ENCODE measurements around the gene NFATC3.

Gene NFATC3

GRCh38 chr16:68188170-68188569 lies 103.0 kb downstream of the NFATC3 start:
- no peaks in the 10 kb centered on the region for H3K9me3 Mint-ChIP-seq
- H3K27me3 Mint-ChIP-seq (ENCODE audit: low read depth): no peaks in the 10 kb centered on the region
- TF ChIP-seq CTCF (IDR thresholded peaks at IDR 0.05; ENCODE audit: unreplicated experiment in 3 of 3): no peak
- peaks cover 4% of the 10 kb centered on the region for H3K4me1 Mint-ChIP-seq
- H3K4me3 Mint-ChIP-seq: no peak overlapping the region
- H3K27ac Mint-ChIP-seq: no peak overlapping the region
- H3K36me3 Mint-ChIP-seq (ENCODE audit: low read depth): peaks cover 72% of the 10 kb centered on the region

- H3K4me3 Mint-ChIP-seq: no peak overlapping the region
Measured at GRCh38 chr16:68190081-68190480, 104.9 kb downstream of the NFATC3 start.

GRCh38 chr16:68190736-68191510 lies 105.8 kb downstream of the NFATC3 start:
- H3K27ac Mint-ChIP-seq: no peak overlapping the region
- TF ChIP-seq CTCF (IDR thresholded peaks at IDR 0.05; ENCODE audit: unreplicated experiment in 3 of 3): no peak
- H3K9me3 Mint-ChIP-seq: no peaks in the 10 kb centered on the region
- peaks cover 64% of the 10 kb centered on the region for H3K36me3 Mint-ChIP-seq (ENCODE audit: low read depth)
- no peak overlapping the region for H3K4me3 Mint-ChIP-seq
- no peaks in the 10 kb centered on the region for H3K4me1 Mint-ChIP-seq
- no peaks in the 10 kb centered on the region for H3K27me3 Mint-ChIP-seq (ENCODE audit: low read depth)

More at GRCh38 chr16:68190081-68190480, 104.9 kb downstream of the NFATC3 start:
- Mint-ChIP-seq H3K36me3 (ENCODE audit: low read depth) (peaks cover 70% of the 10 kb centered on the region), H3K27ac (no peak overlapping the region), H3K27me3 (ENCODE audit: low read depth) (no peaks in the 10 kb centered on the region), H3K9me3 (no peaks in the 10 kb centered on the region), H3K4me1 (no peaks in the 10 kb centered on the region)
- no peak for TF ChIP-seq CTCF (IDR thresholded peaks at IDR 0.05; ENCODE audit: unreplicated experiment in 3 of 3)

- Mint-ChIP-seq H3K36me3 (ENCODE audit: low read depth) (peaks cover 38% of the 10 kb centered on the region), H3K9me3 (no peaks in the 10 kb centered on the region), H3K27ac (no peak overlapping the region), H3K27me3 (ENCODE audit: low read depth) (no peaks in the 10 kb centered on the region), H3K4me3 (no peak overlapping the region), H3K4me1 (no peaks in the 10 kb centered on the region)
- no peak for TF ChIP-seq CTCF (IDR thresholded peaks at IDR 0.05; ENCODE audit: unreplicated experiment in 3 of 3)
Measured at GRCh38 chr16:68194251-68194650, 109.1 kb downstream of the NFATC3 start.

GRCh38 chr16:68197250-68197649 lies 112.1 kb downstream of the NFATC3 start:
- no peak for TF ChIP-seq CTCF (IDR thresholded peaks at IDR 0.05; ENCODE audit: unreplicated experiment in 3 of 3)
- peaks cover 12% of the 10 kb centered on the region for H3K4me1 Mint-ChIP-seq
- no peak overlapping the region for H3K4me3 Mint-ChIP-seq
- no peaks in the 10 kb centered on the region for H3K9me3 Mint-ChIP-seq
- no peaks in the 10 kb centered on the region for H3K27me3 Mint-ChIP-seq (ENCODE audit: low read depth)
- no peak overlapping the region for H3K27ac Mint-ChIP-seq
- H3K36me3 Mint-ChIP-seq (ENCODE audit: low read depth): peaks cover 28% of the 10 kb centered on the region
